ENCODE data around the gene PLCL2.
"Not testable (repeated sequence)": the region's sequence is repeated elsewhere in the genome, so short reads cannot be mapped to it uniquely, and the experiment has no call there.

The PLCL2 gene

GRCh38 chr3:16979769-16980515 lies 95.2 kb downstream of the PLCL2 start:
- not testable (repeated sequence) for DNase-seq

GRCh38 chr3:16980526-16980925 lies 95.8 kb downstream of the PLCL2 start:
- DNase-seq, result not testable (repeated sequence)

- DNase-seq, result no peak
Measured at GRCh38 chr3:16982460-16982859, 97.7 kb downstream of the PLCL2 start.

DNA sequence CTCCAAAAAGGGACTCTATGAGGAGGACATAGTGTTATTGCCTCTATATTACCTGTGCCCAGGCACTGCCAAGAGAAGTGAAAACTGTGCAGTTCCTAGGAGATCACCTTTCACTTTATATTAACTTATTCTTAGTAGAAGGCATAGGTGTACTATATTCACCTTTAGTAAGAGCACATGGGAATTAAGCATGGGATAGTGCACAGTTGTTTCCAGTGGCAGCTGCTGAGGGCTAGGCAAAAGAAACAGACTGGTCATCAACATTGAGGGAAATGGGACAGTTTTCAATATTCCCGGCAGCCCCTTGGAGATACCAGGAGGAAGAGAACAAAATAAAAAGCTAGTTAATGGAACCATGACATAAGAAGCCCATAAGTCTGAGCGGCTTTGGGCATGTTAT lies 100.9 kb downstream of the PLCL2 start:
- no peak for DNase-seq

DNA sequence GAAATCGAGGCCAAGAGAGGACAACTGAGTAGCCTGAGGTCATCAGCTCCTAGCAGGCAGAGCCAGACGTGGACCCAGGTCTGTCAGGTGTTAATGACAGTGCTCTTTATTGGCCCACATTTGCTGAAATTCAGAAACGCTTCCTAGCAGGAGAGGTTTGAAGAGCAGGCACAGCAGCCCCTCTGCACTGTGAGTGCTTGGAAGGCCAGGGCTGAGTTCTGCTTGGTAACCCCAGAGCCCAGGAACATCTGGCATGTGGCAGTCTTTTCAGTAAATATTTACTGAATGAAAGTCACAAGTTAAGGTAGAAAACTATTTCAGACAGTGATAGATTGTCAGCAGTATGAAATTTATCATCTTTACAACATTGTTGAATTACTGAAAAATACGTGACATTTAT lies 102.4 kb downstream of the PLCL2 start:
- no peak for DNase-seq

DNA sequence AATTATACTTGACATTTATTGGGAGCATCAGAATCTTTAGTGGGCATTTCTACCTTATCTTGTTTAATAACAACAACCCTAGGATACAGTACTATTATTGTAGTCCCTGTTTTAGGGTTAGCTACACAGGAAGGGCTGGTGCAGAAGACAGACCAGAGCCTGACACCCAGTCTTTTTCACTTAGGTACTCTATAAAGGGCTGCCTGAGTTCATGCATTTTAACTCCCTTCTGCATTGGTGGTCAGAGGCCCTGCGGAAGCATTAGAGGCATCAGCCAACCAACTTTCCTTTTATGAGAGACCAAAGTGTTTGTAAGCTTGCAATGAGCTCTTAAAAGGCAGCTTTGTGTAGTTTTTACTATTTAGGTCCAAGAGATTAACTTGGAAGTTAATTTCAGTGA lies 105.4 kb downstream of the PLCL2 start:
- no peak for DNase-seq

- no peak for DNase-seq
Measured at GRCh38 chr3:16992198-16992597, 107.4 kb downstream of the PLCL2 start.

DNA sequence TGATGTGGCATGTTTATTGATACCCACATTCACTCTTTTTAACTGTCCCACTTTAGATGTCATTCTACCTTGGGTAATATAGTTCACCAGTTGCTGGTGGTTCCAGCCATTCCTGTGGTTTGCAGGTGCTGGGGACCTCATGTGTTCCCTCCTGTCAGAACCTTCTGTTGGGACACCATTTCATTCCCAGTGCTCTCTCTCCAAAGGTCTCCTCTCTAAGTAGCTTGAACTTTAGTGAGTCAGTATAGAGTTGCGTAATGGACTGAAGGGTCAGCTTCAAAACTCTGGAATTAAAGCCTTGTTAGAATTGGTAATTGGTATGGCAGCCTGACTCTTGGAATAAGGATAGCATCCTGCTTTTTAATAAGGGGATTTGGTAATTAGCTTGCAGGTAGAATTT lies 108.5 kb downstream of the PLCL2 start:
- DNase-seq, result no peak

- no peak for DNase-seq
Measured at GRCh38 chr3:16994854-16995525, 110.2 kb downstream of the PLCL2 start.

DNA sequence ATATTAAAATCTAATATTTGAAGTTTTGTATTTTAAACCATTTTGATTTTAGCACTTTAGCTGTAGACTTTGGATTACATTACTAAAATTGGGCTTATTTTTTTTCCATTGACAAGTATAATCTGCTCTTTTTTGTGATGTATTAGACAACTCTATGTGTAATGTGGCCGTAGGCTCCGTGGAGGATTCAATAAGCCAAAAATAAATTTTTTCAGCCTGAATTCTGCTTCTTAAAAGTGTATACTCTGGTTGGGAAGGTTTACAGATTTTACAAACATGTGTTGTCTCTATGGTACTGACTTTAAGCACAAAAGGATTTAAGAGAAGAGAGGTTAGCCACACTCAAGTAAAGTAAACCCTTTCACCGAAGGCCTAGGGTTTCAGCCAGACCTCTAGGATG lies 110.8 kb downstream of the PLCL2 start:
- DNase-seq, result no peak

DNA sequence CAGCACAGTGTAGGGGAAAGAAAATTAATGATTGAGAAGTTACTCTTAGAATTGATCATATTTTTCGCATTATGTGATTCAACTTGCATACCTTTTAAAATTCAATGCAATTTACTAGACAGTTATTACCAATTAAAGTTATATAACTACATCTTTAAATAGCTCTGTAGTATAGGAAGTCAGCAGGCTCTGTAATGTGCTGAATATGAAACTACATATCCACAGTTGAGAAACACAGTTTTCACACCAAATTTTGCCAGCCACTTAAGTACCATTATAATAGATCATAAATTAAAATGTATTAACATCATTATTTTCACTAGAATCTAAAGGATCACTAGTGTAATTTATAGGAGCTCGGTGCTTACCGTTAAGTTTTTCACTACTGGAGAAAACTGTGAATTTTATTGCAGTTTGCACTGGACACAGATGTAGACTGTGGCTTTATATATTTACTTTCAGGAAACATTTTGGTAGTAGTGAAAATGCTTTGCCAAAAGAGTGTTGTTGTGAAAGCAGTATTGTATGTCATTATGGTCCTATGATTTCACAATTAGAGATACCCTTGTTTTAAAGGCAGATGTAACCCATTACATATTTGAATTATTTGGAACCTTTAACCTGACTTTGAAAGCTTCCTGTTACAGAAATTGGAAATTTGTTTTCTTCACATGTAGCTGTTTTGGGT lies 113.6 kb downstream of the PLCL2 start:
- no peak for DNase-seq

DNA sequence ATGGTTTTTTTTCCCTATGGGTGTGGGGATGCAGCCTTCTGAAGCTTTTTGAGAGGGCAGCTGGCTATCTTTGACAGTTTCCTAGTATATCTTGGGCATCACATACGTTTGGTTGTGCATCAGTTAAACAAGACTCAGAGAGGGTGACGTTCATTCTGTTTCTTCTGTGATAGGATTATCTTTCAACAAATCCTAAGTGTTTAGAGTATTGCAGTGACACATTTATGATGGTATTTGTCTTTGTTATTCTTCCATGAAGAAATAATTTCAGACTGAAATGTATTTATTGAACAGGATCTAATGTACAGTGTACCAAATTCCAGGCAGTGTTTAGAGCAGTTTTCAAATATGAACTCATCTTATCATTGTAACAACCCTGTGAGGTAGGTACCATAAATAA lies 114.4 kb downstream of the PLCL2 start:
- DNase-seq, result no peak

DNA sequence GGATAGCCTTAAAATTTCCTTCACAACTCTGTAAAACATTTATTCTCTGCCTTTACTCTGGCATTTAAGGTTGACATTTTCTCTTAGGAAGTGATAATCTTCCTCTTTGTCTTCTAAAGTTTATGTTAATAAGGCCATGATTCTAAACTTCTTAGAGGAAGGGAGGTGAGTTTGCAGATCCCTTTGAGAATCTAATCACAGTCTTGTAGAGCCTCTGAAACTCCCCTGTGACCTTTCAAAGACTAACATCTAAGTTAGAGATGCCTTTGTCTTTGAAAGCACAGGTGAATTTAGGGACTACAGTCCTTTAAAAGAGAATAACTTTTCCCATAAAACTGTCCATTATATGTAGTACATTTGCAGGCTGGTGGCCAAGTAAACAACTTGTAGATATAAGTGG lies 115.1 kb downstream of the PLCL2 start:
- DNase-seq, result no peak

DNA sequence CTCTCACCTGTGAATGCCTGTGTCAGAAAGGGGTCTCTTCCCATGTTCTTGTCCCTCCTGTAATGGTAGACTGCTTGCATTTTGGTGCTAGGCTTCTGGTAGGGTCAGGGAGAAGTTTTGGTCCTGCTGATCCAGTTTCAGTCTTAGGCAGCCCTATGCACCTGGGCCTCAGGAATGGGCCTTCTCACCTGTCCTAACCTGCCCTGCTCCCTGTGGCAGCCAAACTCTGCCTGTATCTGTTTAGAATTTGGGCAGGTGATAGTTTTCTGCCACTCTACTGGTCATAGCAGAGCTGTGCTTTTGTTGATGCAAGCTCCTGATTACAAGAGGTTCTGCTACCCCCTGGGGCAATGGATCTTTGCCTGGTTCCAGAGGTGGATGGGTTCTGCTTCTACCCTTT lies 118.7 kb downstream of the PLCL2 start:
- no peak for DNase-seq

GRCh38 chr3:17006132-17006852 lies 121.5 kb downstream of the PLCL2 start:
- DNase-seq, result no peak

- no peak for DNase-seq
Measured at GRCh38 chr3:17007284-17007683, 122.5 kb downstream of the PLCL2 start.

- no peak for DNase-seq
Measured at GRCh38 chr3:17009826-17010225, 125.1 kb downstream of the PLCL2 start.

GRCh38 chr3:17011728-17012338 lies 127.1 kb downstream of the PLCL2 start:
- DNase-seq, result no peak

DNA sequence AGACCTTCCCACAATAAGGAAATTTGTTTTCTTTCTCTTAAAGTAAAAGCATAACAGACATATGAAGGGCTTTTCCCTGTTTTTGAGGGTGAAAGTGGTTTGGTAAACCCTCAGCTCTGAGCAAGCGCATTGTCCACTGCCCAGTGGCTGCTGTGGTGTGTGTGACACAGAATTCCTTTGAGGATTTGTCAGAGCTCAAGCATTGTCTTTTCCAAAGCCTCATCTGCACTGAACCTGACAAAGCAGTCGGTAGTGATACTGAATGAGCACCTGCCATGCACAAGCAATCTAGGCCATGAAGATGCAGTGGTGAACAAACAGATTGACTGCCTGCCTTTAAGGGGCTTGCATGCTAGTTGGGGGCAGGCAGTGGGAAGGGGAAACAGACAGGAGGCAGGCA lies 128.3 kb downstream of the PLCL2 start:
- no peak for DNase-seq

GRCh38 chr3:17013571-17013970 lies 128.8 kb downstream of the PLCL2 start:
- DNase-seq, result no peak

- DNase-seq, result no peak
Measured at GRCh38 chr3:17014284-17014683, 129.5 kb downstream of the PLCL2 start.

DNA sequence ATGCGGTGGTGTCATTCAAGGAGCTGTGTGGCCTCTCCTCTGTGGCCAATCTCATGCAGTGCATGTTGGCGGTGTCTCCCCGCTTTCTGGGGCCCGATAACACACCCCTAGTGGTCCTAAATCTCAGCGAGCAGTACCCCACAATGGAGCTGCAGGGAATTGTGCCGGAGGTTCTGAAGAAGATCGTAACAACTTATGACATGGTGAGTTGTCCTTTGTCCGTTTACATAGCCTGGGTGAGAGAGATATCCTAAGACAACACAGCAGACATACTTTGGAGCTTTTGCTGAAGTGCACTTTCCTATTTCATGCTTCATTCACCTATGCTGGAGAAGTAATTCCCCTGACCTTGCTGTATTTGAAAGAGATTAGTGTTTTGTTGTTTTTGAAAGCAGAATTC lies 130.0 kb downstream of the PLCL2 start:
- no peak for DNase-seq

GRCh38 chr3:17021614-17022013 lies 136.9 kb downstream of the PLCL2 start:
- no peak for DNase-seq
